Measurements from ENCODE around the gene SALL4. TPM values are rescaled to one million over a fixed set of nuclear protein-coding genes. Genes with fewer than 3 reads are reported as not detected.
"Not testable (repeated sequence)": the region's sequence is repeated elsewhere in the genome, so short reads cannot be mapped to it uniquely, and the experiment has no call there.

SALL4 gene
- total and polyA plus RNA-seq, 7 donors: not detected

DNA sequence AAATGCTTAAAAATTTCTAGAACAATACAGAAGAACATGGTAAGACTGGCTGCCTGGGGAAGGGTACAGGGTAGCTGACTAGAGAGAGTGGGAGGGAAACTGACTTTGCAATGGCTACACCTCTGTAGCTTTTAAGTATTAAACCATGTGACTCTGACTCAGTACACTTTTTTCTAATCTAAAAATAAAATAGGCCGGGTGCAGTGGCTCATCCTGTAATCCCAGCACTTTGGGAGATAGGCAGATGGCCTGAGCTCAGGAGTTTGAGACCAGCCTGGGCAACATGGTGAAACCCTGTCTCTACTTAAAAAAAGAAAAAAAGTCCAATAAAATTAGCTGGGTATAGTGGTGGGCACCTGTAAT is 52.7 kb downstream of the SALL4 start:
- ATAC-seq (peak; percentile 64 to 77 (median 74)), DNase-seq (no peak)
- Histone ChIP-seq H3K4me1 (peaks cover 22% of the 10 kb centered on the region), H3K9me3 (no peaks in the 10 kb centered on the region), H3K27me3 (ENCODE audit: insufficient read depth in 3 of 3, low read length in 2 of 3) (no peaks in the 10 kb centered on the region), H3K27ac (peak overlapping the region; percentile 69), H3K36me3 (ENCODE audit: insufficient read depth in 1 of 2, low read depth in 1 of 2) (no peaks in the 10 kb centered on the region), H3K4me3 (no peak overlapping the region)
- TF ChIP-seq, protein P1, sequence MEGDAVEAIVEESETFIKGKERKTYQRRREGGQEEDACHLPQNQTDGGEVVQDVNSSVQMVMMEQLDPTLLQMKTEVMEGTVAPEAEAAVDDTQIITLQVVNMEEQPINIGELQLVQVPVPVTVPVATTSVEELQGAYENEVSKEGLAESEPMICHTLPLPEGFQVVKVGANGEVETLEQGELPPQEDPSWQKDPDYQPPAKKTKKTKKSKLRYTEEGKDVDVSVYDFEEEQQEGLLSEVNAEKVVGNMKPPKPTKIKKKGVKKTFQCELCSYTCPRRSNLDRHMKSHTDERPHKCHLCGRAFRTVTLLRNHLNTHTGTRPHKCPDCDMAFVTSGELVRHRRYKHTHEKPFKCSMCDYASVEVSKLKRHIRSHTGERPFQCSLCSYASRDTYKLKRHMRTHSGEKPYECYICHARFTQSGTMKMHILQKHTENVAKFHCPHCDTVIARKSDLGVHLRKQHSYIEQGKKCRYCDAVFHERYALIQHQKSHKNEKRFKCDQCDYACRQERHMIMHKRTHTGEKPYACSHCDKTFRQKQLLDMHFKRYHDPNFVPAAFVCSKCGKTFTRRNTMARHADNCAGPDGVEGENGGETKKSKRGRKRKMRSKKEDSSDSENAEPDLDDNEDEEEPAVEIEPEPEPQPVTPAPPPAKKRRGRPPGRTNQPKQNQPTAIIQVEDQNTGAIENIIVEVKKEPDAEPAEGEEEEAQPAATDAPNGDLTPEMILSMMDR (IDR thresholded peaks at IDR 0.05): no peak
- WGBS, 3 donors: 6 to 12% (median 10%) methylated on average over 1 of the region's 1 CpG
- intact Hi-C loops (cut with DNase I): no loop called here

GRCh38 chr20:51747182-51747911 is 55.0 kb downstream of the SALL4 start:
- 68 to 76% (median 73%) methylated on average over 7 of the region's 7 CpGs for WGBS, 3 donors
- Histone ChIP-seq H3K27ac (no peak overlapping the region), H3K27me3 (ENCODE audit: insufficient read depth in 3 of 3, low read length in 2 of 3) (no peaks in the 10 kb centered on the region), H3K36me3 (ENCODE audit: insufficient read depth in 1 of 2, low read depth in 1 of 2) (no peaks in the 10 kb centered on the region), H3K4me1 (peaks cover 16% of the 10 kb centered on the region), H3K4me3 (no peak overlapping the region), H3K9me3 (no peaks in the 10 kb centered on the region)
- TF ChIP-seq, protein P1 (IDR thresholded peaks at IDR 0.05): no peak
- DNase-seq (no peak), ATAC-seq (no peak)
- intact Hi-C loops (cut with DNase I): no loop called here

DNA sequence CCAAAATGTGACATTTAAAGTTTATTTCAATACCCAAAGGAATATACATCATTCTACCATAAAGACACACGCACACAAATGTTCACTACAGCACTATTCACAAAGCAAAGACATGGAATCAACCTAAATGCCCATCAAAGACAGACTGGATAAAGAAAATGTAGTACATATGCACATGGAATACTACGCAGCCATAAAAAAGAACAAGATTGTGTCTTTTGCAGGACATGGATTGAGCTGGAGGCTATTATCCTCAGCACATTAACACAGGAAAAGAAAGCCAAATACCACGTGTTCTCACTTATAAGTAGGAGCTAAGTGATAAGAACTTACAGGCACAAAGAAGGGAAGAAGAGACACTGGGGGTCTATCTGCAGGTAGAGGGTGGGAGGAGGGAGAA is 56.5 kb downstream of the SALL4 start:
- ATAC-seq (no peak), DNase-seq (no peak)
- Histone ChIP-seq H3K4me3 (no peak overlapping the region), H3K4me1 (peaks cover 11% of the 10 kb centered on the region), H3K27me3 (ENCODE audit: insufficient read depth in 3 of 3, low read length in 2 of 3) (no peaks in the 10 kb centered on the region), H3K27ac (no peak overlapping the region), H3K9me3 (no peaks in the 10 kb centered on the region), H3K36me3 (ENCODE audit: insufficient read depth in 1 of 2, low read depth in 1 of 2) (no peaks in the 10 kb centered on the region)
- intact Hi-C loops (cut with DNase I): no loop called here
- 88 to 94% (median 92%) methylated on average over 3 of the region's 3 CpGs for WGBS, 3 donors
- TF ChIP-seq, protein P1 (IDR thresholded peaks at IDR 0.05): no peak

GRCh38 chr20:51740838-51741237 is 61.5 kb downstream of the SALL4 start:
- Histone ChIP-seq H3K4me1 (no peaks in the 10 kb centered on the region), H3K4me3 (no peak overlapping the region), H3K27ac (no peak overlapping the region), H3K9me3 (no peaks in the 10 kb centered on the region), H3K27me3 (ENCODE audit: insufficient read depth in 3 of 3, low read length in 2 of 3) (no peaks in the 10 kb centered on the region), H3K36me3 (ENCODE audit: insufficient read depth in 1 of 2, low read depth in 1 of 2) (no peaks in the 10 kb centered on the region)
- no peak for DNase-seq
- intact Hi-C loops (cut with DNase I): no loop called here
- ATAC-seq: no peak
- 93 to 95% (median 94%) methylated on average over 3 of the region's 3 CpGs for WGBS, 3 donors
- TF ChIP-seq, protein P1 (IDR thresholded peaks at IDR 0.05): no peak

- H3K27ac ChIP-seq; H3K36me3 ChIP-seq (ENCODE audit: insufficient read depth in 1 of 2, low read depth in 1 of 2); H3K27me3 ChIP-seq (ENCODE audit: insufficient read depth in 3 of 3, low read length in 2 of 3); intact Hi-C loops (cut with DNase I); DNase-seq; H3K9me3 ChIP-seq; H3K4me1 ChIP-seq; H3K4me3 ChIP-seq; ATAC-seq: not testable (repeated sequence)
- WGBS, 3 donors: 96 to 98% (median 97%) methylated on average over 6 to 7 of the region's 7 CpGs
These were observed 62.0 kb downstream of the SALL4 start for GRCh38 chr20:51740308-51740707.

Measured in psoas muscle (tissue), 8 donors.